Hepatocyte (in vitro differentiated cells): ENCODE measurements around the gene PLSCR3.
A peak's percentile ranks its signal among the peaks of the same experiment; 100 is the strongest.

Experiments used
- CTCF ChIP-seq: fragments of 200-600 bp; sonication (generic); IDR thresholded peaks from 2 replicates; pipeline ENCODE4 v1.5.1; 2016; ENCODE audit warnings: antibody characterized with exemption, mild to moderate bottlenecking; ENCODE audit not compliant: poor library complexity
- EZH2 ChIP-seq: fragments of 200-600 bp; sonication (generic); IDR thresholded peaks from 2 replicates; pipeline ENCODE4 v1.6.1; 2016; ENCODE audit warnings: antibody characterized with exemption, mild to moderate bottlenecking, borderline replicate concordance
- EZH2phosphoT487 ChIP-seq: fragments of 200-600 bp; sonication (generic); IDR thresholded peaks from one replicate; pipeline ENCODE4 v1.6.1; 2018; ENCODE audit warnings: antibody characterized with exemption, mild to moderate bottlenecking, low read depth, moderate library complexity; ENCODE audit not compliant: unreplicated experiment, severe bottlenecking

GRCh38 chr17:7440113-7440833 is 45.9 kb upstream of the PLSCR3 start:
- TF ChIP-seq CTCF (no peak), EZH2 (peak; percentile 2), EZH2phosphoT487 (no peak)
